K562 (cell line): Measurements from ENCODE around the gene MGAT4C. TPM values are rescaled to one million over a fixed set of nuclear protein-coding genes. Genes with fewer than 3 reads are reported as not detected.

Experiments used
- ATAC-seq: fragments of 200-7000 bp; cut with Tn5 transposase; 3 replicates; pipeline ENCODE4 v1.9.1; 2020; ENCODE audit warnings: moderate library complexity
- BruUV-seq: library from RNA; stranded (reverse); fragments of 400-500 nt; replicated peaks from 2 replicates; lab custom pipeline; 2021; lab: Mats Ljungman, UMichigan
- CTCF ChIA-PET: fragments of 300-600 bp; formaldehyde crosslinking; extraction: SDS; loops from one replicate; lab custom pipeline; 2021; ENCODE audit warnings: low intra/inter-chr PET ratio; lab: Yijun Ruan, JAX
- POLR2A ChIA-PET: fragments of 300-600, 350-650 bp; sonication (Branson Sonifier 250); formaldehyde crosslinking; extraction: SDS; loops from one replicate; lab custom pipeline; 2021; ENCODE audit warnings: antibody characterized with exemption, inconsistent platforms; lab: Yijun Ruan, JAX
- DNase-seq, 4 experiments: peaks; one replicate each; pipeline versions ENCODE4 v3.0.0 to v3.0.0-alpha.2; 2011 to 2018; ENCODE audit warnings: low spot score in 3 of 4, mixed read lengths in 3 of 4; ENCODE audit errors: extremely low read depth in 1 of 4
- FAIRE-seq: peaks from 2 replicates; lab custom pipeline; 2011; peaks lifted over from hg19 to GRCh38; lab: Jason Lieb, UNC
- H2AFZ ChIP-seq: 2 replicates; pipeline ENCODE4 v1.6.0; 2011; ENCODE audit warnings: low read depth, low read length, control low read depth, inconsistent platforms
- H3K27ac ChIP-seq: fragments of 200-600 bp; 3 replicates; pipeline ENCODE4 v1.8.0; 2011; ENCODE audit warnings: low read depth, mild to moderate bottlenecking, control low read depth, inconsistent platforms, low read length, moderate library complexity, mixed read lengths; ENCODE audit errors: extremely low read depth
- H3K27me3 ChIP-seq, 2 experiments: fragments of 300-600 bp in 1 of 2; 2 replicates in 1 of 2; 3 replicates in 1 of 2; pipeline versions ENCODE4 v1.6.0 to v1.8.0; 2011; ENCODE audit warnings: inconsistent platforms in 2 of 2, low read length in 2 of 2, mild to moderate bottlenecking in 1 of 2, mixed read lengths in 1 of 2, moderate library complexity in 1 of 2; ENCODE audit not compliant: control insufficient read depth in 2 of 2, insufficient read depth in 2 of 2
- H3K36me3 ChIP-seq: fragments of 300-600 bp; 3 replicates; pipeline ENCODE4 v1.8.0; 2011; ENCODE audit warnings: mild to moderate bottlenecking, low read length, inconsistent platforms; ENCODE audit not compliant: control insufficient read depth, insufficient read depth
- H3K4me1 ChIP-seq, 2 experiments: fragments of 200-600 bp in 1 of 2; replicated peaks in 1 of 2; 2 replicates in 1 of 2; 3 replicates in 1 of 2; pipeline versions ENCODE4 v1.5.1 to v1.8.0; 2011; ENCODE audit warnings: inconsistent platforms in 2 of 2, low read length in 2 of 2, mild to moderate bottlenecking in 1 of 2, mixed read lengths in 1 of 2, moderate library complexity in 1 of 2; ENCODE audit not compliant: control insufficient read depth in 2 of 2, insufficient read depth in 2 of 2
- H3K4me2 ChIP-seq: 2 replicates; pipeline ENCODE4 v1.6.1; 2011; ENCODE audit warnings: low read length, control low read depth, inconsistent platforms, mixed read lengths; ENCODE audit not compliant: insufficient read depth
- H3K4me3 ChIP-seq: fragments of 200-600 bp; sonication (generic), shearing (Covaris generic); 2 replicates; pipeline ENCODE4 v1.5.1; 2016; ENCODE audit warnings: control low read depth, inconsistent platforms
- H3K79me2 ChIP-seq: fragments of 200-600 bp; 3 replicates; pipeline ENCODE4 v1.8.0; 2011; ENCODE audit warnings: low read length, inconsistent platforms; ENCODE audit not compliant: control insufficient read depth, insufficient read depth
- H3K9ac ChIP-seq, 2 experiments: 2 replicates each; pipeline versions ENCODE4 v1.6.0 to v1.6.1; 2011; ENCODE audit warnings: low read depth in 2 of 2, low read length in 2 of 2, control low read depth in 1 of 2, inconsistent platforms in 1 of 2, mild to moderate bottlenecking in 1 of 2, mixed read lengths in 1 of 2; ENCODE audit not compliant: insufficient read depth in 1 of 2
- H3K9me1 ChIP-seq: one replicate; pipeline ENCODE4 v1.6.0; 2011; ENCODE audit warnings: inconsistent platforms, mild to moderate bottlenecking, low read length, moderate library complexity; ENCODE audit not compliant: control insufficient read depth, insufficient read depth
- H3K9me3 ChIP-seq: replicated peaks from 2 replicates; pipeline ENCODE4 v1.5.1; 2011; ENCODE audit warnings: low read depth, low read length, inconsistent platforms; ENCODE audit not compliant: control insufficient read depth, insufficient read depth
- H4K20me1 ChIP-seq: replicated peaks from 2 replicates; pipeline ENCODE4 v1.6.1; 2011; ENCODE audit warnings: low read length, inconsistent platforms, mixed read lengths; ENCODE audit not compliant: control insufficient read depth, insufficient read depth
- BMI1 ChIP-seq: fragments of 150-350 bp; IDR thresholded peaks from 2 replicates; pipeline ENCODE4 v1.6.1; 2014; ENCODE audit warnings: low read length
- CHAMP1 ChIP-seq: fragments of 450-650 bp; IDR thresholded peaks from 2 replicates; pipeline ENCODE4 v1.6.1; 2016; ENCODE audit warnings: mild to moderate bottlenecking
- CHD1 ChIP-seq: fragments of 200-600 bp; sonication (generic); IDR thresholded peaks from one replicate; pipeline ENCODE4 v1.6.1; 2012; ENCODE audit warnings: mild to moderate bottlenecking, moderate library complexity, low read length, inconsistent platforms
- ELF2 ChIP-seq: fragments of 250-450 bp; sonication (Bioruptor Pico); IDR thresholded peaks from 2 replicates; pipeline ENCODE4 v1.5.0; 2021; ENCODE audit warnings: mild to moderate bottlenecking
- GTF3C2 ChIP-seq: IDR thresholded peaks from 3 replicates; pipeline ENCODE4 v1.6.1; 2011; ENCODE audit warnings: borderline replicate concordance, mild to moderate bottlenecking, moderate library complexity; ENCODE audit not compliant: insufficient read length; ENCODE audit errors: extremely low read depth
- ILK ChIP-seq: fragments of 450-650 bp; IDR thresholded peaks from 2 replicates; pipeline ENCODE4 v1.6.1; 2016; ENCODE audit warnings: missing genetic modification characterization, low read depth, mild to moderate bottlenecking, missing compliant biosample characterization, moderate library complexity, borderline replicate concordance
- KAT2B ChIP-seq: IDR thresholded peaks from one replicate; pipeline ENCODE4 v1.6.1; 2012; ENCODE audit warnings: low read depth, mild to moderate bottlenecking, control low read depth, inconsistent platforms, low read length, moderate library complexity
- MXI1 ChIP-seq: IDR thresholded peaks from 2 replicates; pipeline ENCODE4 v1.6.1; 2011; ENCODE audit warnings: low read depth, mild to moderate bottlenecking, improper control_type of control experiment, low read length
- NR3C1 ChIP-seq: sonication (generic); formaldehyde crosslinking; IDR thresholded peaks from 2 replicates; pipeline ENCODE4 v1.8.1; 2022; ENCODE audit warnings: missing genetic modification reagents
- RFX7 ChIP-seq: fragments of 250-450 bp; sonication (Bioruptor Pico); IDR thresholded peaks from 2 replicates; pipeline ENCODE4 v1.5.1; 2021; ENCODE audit warnings: mild to moderate bottlenecking
- SOX6 ChIP-seq: fragments of 450-650 bp; IDR thresholded peaks from 2 replicates; pipeline ENCODE4 v1.6.1; 2014; ENCODE audit warnings: mild to moderate bottlenecking
- STAT5A ChIP-seq: IDR thresholded peaks from 2 replicates; pipeline ENCODE4 v1.6.1; 2012; ENCODE audit warnings: low read length, inconsistent platforms, borderline replicate concordance
- THAP12 ChIP-seq: fragments of 250-450 bp; sonication (Bioruptor Pico); IDR thresholded peaks from 2 replicates; pipeline ENCODE4 v1.9.0; 2021; ENCODE audit warnings: mild to moderate bottlenecking, inconsistent platforms
- ZNF197 ChIP-seq: fragments of 200-800 bp; sonication (Bioruptor generic); IDR thresholded peaks from 2 replicates; pipeline ENCODE4 v1.6.1; 2016; ENCODE audit warnings: low read depth, missing genetic modification characterization, missing compliant biosample characterization
- ZNF311 ChIP-seq: fragments of 250-450 bp; sonication (Bioruptor Pico); IDR thresholded peaks from 2 replicates; pipeline ENCODE4 v1.4.0; 2020; ENCODE audit warnings: mild to moderate bottlenecking, moderate library complexity
- WGBS: fragments of 100-300 bp; shearing (Covaris generic); methylation state at CpG from one replicate; pipeline ENCODE4 v1.1.6; 2016; ENCODE audit warnings: low coverage, mixed read lengths; ENCODE audit not compliant: insufficient coverage; ENCODE audit errors: missing lambda C conversion rate; 5-methylcytosine and 5-hydroxymethylcytosine counted together
- in situ Hi-C: fragments of 300-500 bp; cut with MboI; formaldehyde crosslinking; loops from 4 replicates; pipeline ENCODE4 v1.15.0; 2018; ENCODE audit warnings: inconsistent platforms, mixed read lengths
- intact Hi-C: fragments of 100-400 bp; cut with micrococcal nuclease; formaldehyde crosslinking; loops from 2 replicates; pipeline ENCODE4 v1.14.2; 2022
- polyA plus RNA-seq, 8 experiments: library from polyadenylated mRNA; depleted of rRNA in 4 of 8; stranded (reverse) in 5 of 8; unstranded in 3 of 8; fragments of >200 nt; fragmentation: Nextera tagmentation in 2 of 8; fragmentation: Illumina TruSeq in 1 of 8; extraction: Ambion mirVana in 2 of 8; extraction: Trizol in 1 of 8; gene quantifications; 2 replicates each; pipeline versions ENCODE4 v1.2.1 to v1.2.3, GENCODE V29; 2011 to 2014; ENCODE audit warnings: inconsistent platforms in 1 of 8, missing spikeins in 1 of 8
- total RNA-seq, 7 experiments: library from RNA; depleted of rRNA in 6 of 7; stranded (reverse); fragments of >200 nt in 6 of 7; fragmentation: Illumina TruSeq in 2 of 7; extraction: Trizol in 2 of 7; gene quantifications; 2 replicates each; pipeline versions ENCODE4 v1.2.1 to v1.2.3, GENCODE V29; 2011 to 2021; ENCODE audit warnings: low replicate concordance in 1 of 7

Gene MGAT4C
- total and polyA plus RNA-seq, 9 of the 15 experiments (the other 6 are each of a cell fraction or from before 2014, with no cell fraction given), result not detected

GRCh38 chr12:86265329-86265695 lies 9.1 kb upstream of the MGAT4C start:
- no peak for FAIRE-seq

More at GRCh38 chr12:86265329-86265695, 9.1 kb upstream of the MGAT4C start:
- intact Hi-C loops, result no loop called here
- POLR2A ChIA-PET, result no interaction called here
- Histone ChIP-seq H3K27me3 (no peaks in the 10 kb centered on the region), H3K4me2 (no peak overlapping the region), H2AFZ (no peak overlapping the region), H3K9me1 (no peaks in the 10 kb centered on the region), H3K36me3 (no peaks in the 10 kb centered on the region), H3K9me3 (no peaks in the 10 kb centered on the region), H3K4me1 (no peaks in the 10 kb centered on the region), H3K27ac (no peak overlapping the region), H4K20me1 (no peaks in the 10 kb centered on the region), H3K4me3 (no peak overlapping the region), H3K79me2 (no peaks in the 10 kb centered on the region), H3K9ac (no peak overlapping the region)
- in situ Hi-C loops, result no loop called here
- no TSS peak for BruUV-seq
- CTCF ChIA-PET, result no interaction called here
- 0% methylated on average over 5 of the region's 5 CpGs for WGBS
- ATAC-seq (no peak), DNase-seq (no peak)
- TF ChIP-seq CHD1 (no peak), THAP12 (no peak), RFX7 (CRISPR knock-in tag) (no peak), NR3C1 (CRISPR knock-in tag) (no peak), STAT5A (no peak), BMI1 (no peak), ZNF311 (no peak), KAT2B (no peak), GTF3C2 (no peak), ILK (tag) (no peak), MXI1 (no peak), CHAMP1 (no peak), ELF2 (CRISPR knock-in tag) (no peak), SOX6 (no peak), ZNF197 (no peak)
